OCI-LY7 (cell line): Measurements from ENCODE around the gene SP140L.

ENCODE experiments used
- CTCF ChIP-seq: fragments of 200-600 bp; sonication (generic); conservative IDR thresholded peaks from 2 replicates; pipeline ENCODE4 v1.5.1; 2014; ENCODE audit warnings: mild to moderate bottlenecking, antibody characterized with exemption, low read length, moderate library complexity, mixed read lengths
- EZH2phosphoT487 ChIP-seq: fragments of 200-600 bp; sonication (generic); IDR thresholded peaks from 2 replicates; pipeline ENCODE4 v1.6.1; 2018; ENCODE audit warnings: low read depth, borderline replicate concordance, mild to moderate bottlenecking, mixed run types, antibody characterized with exemption, low read length, moderate library complexity, mixed read lengths

- TF ChIP-seq CTCF, result no peak
- no peak for TF ChIP-seq EZH2phosphoT487
These were observed 84.0 kb downstream of the SP140L start for GRCh38 chr2:230410861-230411569.
